GM12801 (cell line): ENCODE data around the gene TMEM115.

Experiments
- CTCF ChIP-seq: IDR thresholded peaks from one replicate; pipeline ENCODE4 v1.5.1; 2011; ENCODE audit warnings: control low read depth; ENCODE audit not compliant: insufficient read length; ENCODE audit errors: extremely low read depth

TMEM115 gene

GRCh38 chr3:50358911-50359759 is at the start of gene TMEM115:
TSS of gene TMEM115 (minus strand) at chr3:50359521. CDS start at chr3:50359063, 458 bp downstream.
- no peak for TF ChIP-seq CTCF

GRCh38 chr3:50408443-50408944 is 49.2 kb upstream of the TMEM115 start:
- TF ChIP-seq CTCF, result no peak

GRCh38 chr3:50406487-50406886 is 47.2 kb upstream of the TMEM115 start:
- TF ChIP-seq CTCF, result no peak

- no peak for TF ChIP-seq CTCF
Measured at GRCh38 chr3:50405249-50405648, 45.9 kb upstream of the TMEM115 start.

- no peak for TF ChIP-seq CTCF
Measured at GRCh38 chr3:50401978-50402595, 42.8 kb upstream of the TMEM115 start.

- no peak for TF ChIP-seq CTCF
Measured at GRCh38 chr3:50396502-50396901, 37.2 kb upstream of the TMEM115 start.

GRCh38 chr3:50395070-50395860 is 35.9 kb upstream of the TMEM115 start:
- TF ChIP-seq CTCF, result no peak
